Kidney epithelial cell (primary cell): Measurements from ENCODE around the gene TMC1. TPM values are rescaled to one million over a fixed set of nuclear protein-coding genes. Genes with fewer than 3 reads are reported as not detected.

Source experiments
- DNase-seq: peaks from one replicate; pipeline ENCODE4 v3.0.0-alpha.2; 2010; ENCODE audit warnings: low read depth
- H3K27me3 ChIP-seq: 2 replicates; pipeline ENCODE4 v1.6.0; 2011; ENCODE audit warnings: low read length; ENCODE audit not compliant: control insufficient read depth, insufficient read depth
- H3K36me3 ChIP-seq: 2 replicates; pipeline ENCODE4 v1.5.1; 2011; ENCODE audit warnings: low read length; ENCODE audit not compliant: control insufficient read depth, insufficient read depth
- H3K4me3 ChIP-seq: 2 replicates; pipeline ENCODE4 v1.5.1; 2011; ENCODE audit warnings: low read depth, mild to moderate bottlenecking, control low read depth, low read length
- CTCF ChIP-seq: IDR thresholded peaks from 2 replicates; pipeline ENCODE4 v1.5.1; 2011; ENCODE audit warnings: mild to moderate bottlenecking, moderate library complexity, low read length, control low read depth, inconsistent platforms; ENCODE audit not compliant: insufficient read depth, poor library complexity, severe bottlenecking
- total RNA-seq: library from RNA; depleted of rRNA; stranded (reverse); fragments of >200 nt; gene quantifications from 2 replicates; pipeline ENCODE4 v1.2.3, GENCODE V29; 2015

The TMC1 gene
- total RNA-seq, 1 donor from 2014 or later, result not detected

- Histone ChIP-seq H3K27me3 (no peaks in the 10 kb centered on the region), H3K4me3 (no peak overlapping the region), H3K36me3 (no peaks in the 10 kb centered on the region)
- no peak for TF ChIP-seq CTCF
- no peak for DNase-seq
These were observed 291.2 kb downstream of the TMC1 start for GRCh38 chr9:72812559-72813111.

- Histone ChIP-seq H3K4me3 (no peak overlapping the region), H3K36me3 (no peaks in the 10 kb centered on the region), H3K27me3 (no peaks in the 10 kb centered on the region)
- no peak for DNase-seq
- TF ChIP-seq CTCF, result no peak
These were observed 292.1 kb downstream of the TMC1 start for GRCh38 chr9:72813544-72813943.

- no peak for DNase-seq
- H3K27me3 ChIP-seq, result no peaks in the 10 kb centered on the region
- H3K4me3 ChIP-seq, result no peak overlapping the region
- TF ChIP-seq CTCF, result no peak
- H3K36me3 ChIP-seq, result no peaks in the 10 kb centered on the region
These were observed 292.7 kb downstream of the TMC1 start for GRCh38 chr9:72814083-72814597.

DNA sequence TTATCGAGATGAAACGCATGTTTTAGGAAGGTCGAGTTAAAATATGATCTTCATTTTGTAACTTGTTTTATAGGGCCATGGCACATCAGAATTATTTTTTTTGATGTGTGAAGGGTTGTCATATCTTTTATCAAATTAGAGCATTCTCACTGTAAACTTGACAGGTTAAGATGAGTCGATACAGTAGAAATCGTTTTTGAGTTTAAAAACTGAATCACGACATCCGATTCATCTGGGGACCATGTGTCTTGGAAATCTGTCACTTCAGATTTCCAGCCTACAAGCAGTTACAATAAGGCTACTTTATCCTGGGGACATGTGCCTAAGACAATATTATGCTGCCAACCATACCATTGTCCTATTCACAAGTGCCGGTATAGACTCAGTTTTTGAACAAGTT lies 295.3 kb downstream of the TMC1 start:
- DNase-seq, result no peak
- TF ChIP-seq CTCF, result no peak
- Histone ChIP-seq H3K36me3 (no peaks in the 10 kb centered on the region), H3K4me3 (no peak overlapping the region), H3K27me3 (peaks cover 2% of the 10 kb centered on the region)

- Histone ChIP-seq H3K4me3 (no peak overlapping the region), H3K27me3 (peaks cover 2% of the 10 kb centered on the region), H3K36me3 (no peaks in the 10 kb centered on the region)
- TF ChIP-seq CTCF, result no peak
- no peak for DNase-seq
These were observed 296.0 kb downstream of the TMC1 start for GRCh38 chr9:72817413-72817812.

- TF ChIP-seq CTCF, result no peak
- no peak for DNase-seq
- Histone ChIP-seq H3K4me3 (no peak overlapping the region), H3K27me3 (peaks cover 2% of the 10 kb centered on the region), H3K36me3 (no peaks in the 10 kb centered on the region)
These were observed 297.0 kb downstream of the TMC1 start for GRCh38 chr9:72818385-72818784.
